ENCODE results near the gene PDE4D.

PDE4D gene

DNA sequence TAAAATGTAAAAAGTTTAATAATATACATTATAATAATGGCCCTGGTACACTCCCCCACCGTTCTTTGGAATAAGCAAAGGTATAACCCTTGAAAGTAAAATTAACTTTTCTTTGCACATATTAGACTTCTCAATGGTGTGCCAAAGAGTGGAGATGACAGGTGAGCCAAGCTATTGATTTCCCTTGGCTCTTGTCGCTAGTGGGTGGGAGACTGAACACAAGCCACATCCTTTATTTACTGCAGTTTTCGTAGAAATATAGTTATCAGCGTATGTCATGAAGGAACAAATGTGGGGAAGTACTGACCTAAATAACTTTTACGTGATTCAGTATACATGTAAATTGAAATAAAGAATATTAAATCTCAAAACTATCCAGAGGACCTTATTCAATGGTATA lies 761.4 kb downstream of the PDE4D start:
- DNase-seq (ENCODE audit: low read depth in 2 of 2, low spot score in 1 of 2) = no peak

GRCh38 chr5:59130431-59130830 lies 763.1 kb downstream of the PDE4D start:
- no peak for DNase-seq (ENCODE audit: low read depth in 2 of 2, low spot score in 1 of 2)

DNA sequence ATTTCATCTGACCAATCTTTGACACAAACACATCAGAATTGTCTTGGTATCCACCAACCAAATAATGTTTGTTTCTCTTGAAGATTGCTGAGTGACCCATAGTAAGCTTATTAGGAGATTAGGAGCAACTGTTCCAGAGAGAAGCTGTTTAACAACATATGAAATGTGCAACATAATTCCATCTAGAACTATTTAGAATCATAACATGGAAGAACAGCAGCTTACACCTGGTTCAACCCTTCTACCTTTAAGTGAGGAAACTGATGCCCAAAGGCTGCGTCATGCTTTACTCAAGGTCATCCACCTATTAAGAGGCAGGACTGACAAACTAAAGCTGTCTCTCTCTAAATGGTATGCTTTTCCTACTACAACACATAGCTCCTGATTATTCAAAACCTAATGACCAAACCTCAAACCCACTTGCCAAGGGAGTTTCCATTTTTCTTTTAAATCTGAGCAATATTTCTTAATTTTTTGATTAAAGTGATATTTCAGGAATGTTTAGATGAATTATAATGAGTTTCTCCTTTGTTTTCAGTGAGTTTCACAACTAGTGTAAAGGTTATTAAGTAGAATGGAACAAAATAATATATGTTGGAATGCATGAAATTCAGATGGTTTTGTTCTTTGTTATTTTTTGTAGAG lies 764.8 kb downstream of the PDE4D start:
- DNase-seq (ENCODE audit: low read depth in 2 of 2, low spot score in 1 of 2) = no peak

- DNase-seq (ENCODE audit: low read depth in 2 of 2, low spot score in 1 of 2) = no peak
Observed at GRCh38 chr5:59126708-59127573, 766.6 kb downstream of the PDE4D start.

DNA sequence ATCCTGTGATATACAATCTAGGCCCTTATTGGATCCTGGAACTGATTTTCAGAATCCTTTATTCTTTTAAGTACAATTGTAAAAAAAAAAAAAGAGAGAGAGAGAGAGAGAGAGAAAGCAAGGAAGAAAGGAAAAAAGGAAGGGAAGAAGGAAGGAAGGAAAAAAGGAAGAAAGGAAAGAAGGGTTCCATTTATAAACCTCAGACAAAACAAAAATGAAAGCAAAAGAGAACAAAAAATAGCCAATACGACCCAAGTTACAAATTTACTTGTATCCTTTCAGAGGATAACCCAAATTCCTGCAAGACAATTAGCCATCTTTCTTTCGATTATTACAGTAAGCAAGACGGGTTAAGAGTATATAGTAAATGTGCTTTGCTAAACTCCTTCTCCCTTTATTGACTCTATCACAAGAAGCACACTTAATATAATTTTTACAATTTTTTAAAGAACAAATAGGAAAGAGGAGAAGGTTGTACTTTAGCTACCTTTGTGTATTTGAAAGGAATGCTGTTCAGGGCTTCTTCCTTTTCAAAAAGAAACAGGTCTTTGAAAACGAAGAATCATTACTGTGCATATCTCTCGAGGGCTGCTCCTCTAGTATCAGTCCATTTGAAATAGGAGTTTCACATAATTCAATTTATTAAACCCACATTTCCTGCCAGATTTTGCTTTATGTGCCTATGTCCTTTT lies 767.4 kb downstream of the PDE4D start:
- no peak for DNase-seq (ENCODE audit: low read depth in 2 of 2, low spot score in 1 of 2)

- no peak for DNase-seq (ENCODE audit: low read depth in 2 of 2, low spot score in 1 of 2)
Observed at GRCh38 chr5:59125011-59125961, 768.2 kb downstream of the PDE4D start.

DNA sequence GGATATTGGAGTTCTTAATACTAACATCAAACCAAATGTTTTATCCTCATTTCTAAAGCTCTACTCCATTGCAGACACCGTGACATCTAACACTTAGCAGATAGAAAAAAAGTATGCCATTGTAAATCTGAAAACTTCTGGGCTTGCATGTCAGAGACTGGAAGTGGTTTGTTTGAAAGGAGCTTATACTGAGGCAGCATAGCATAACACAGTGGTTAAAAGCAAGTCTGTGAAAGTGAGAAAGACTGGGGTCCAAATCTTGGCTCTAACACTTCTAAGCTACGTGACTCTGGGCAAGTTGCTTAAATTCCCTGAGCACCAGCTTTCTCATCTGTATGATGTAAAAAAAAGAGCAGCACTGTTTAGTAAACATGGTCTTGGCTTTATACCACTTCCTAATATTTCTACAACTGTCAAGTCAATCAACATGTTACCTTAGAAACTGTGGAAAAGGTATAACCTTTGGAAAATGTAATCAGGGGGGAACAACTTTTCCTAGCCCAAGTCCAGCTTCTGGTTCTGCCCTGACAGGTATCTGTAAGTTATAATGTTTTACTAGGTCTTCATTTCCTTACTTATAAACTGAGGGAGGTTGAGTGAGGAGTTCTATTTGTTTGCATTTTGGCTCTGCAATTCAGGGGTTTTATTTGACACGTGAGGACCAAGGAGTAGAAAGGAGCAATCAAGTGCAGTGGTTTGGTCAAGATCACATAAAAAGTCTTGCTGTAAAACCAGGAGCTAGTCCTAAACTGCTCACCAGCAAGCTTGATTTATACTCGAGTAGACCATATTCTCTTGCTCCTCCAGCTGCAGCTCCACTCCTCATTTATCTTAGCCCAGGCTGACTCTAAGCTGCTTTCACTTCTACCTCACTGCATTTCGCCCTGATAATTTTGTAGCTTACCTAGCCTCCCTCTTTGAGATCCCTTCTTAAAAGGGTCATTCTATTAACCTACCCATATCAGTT lies 769.6 kb downstream of the PDE4D start:
- no peak for DNase-seq (ENCODE audit: low read depth in 2 of 2, low spot score in 1 of 2)

DNA sequence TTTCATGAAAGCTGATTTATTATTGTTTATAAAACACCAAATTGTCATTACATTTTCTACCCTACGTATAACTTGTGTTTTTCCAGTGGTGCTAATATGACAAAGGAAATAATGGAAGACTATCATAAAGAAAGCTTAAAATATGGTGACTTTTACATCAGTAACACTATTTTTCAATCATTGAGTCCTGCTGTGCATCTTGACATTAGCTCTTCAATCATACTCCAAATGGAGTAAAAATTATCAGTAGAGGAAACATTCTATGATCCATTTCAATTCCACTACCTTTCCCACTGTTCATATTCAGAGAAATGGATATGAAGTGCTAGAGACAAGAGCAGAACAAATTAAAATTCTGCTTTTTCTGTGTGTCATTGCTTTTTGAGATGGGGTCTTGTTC lies 774.0 kb downstream of the PDE4D start:
- DNase-seq (ENCODE audit: low read depth in 2 of 2, low spot score in 1 of 2) = no peak

- DNase-seq (ENCODE audit: low read depth in 2 of 2, low spot score in 1 of 2) = no peak
Observed at GRCh38 chr5:59117320-59117719, 776.2 kb downstream of the PDE4D start.

DNA sequence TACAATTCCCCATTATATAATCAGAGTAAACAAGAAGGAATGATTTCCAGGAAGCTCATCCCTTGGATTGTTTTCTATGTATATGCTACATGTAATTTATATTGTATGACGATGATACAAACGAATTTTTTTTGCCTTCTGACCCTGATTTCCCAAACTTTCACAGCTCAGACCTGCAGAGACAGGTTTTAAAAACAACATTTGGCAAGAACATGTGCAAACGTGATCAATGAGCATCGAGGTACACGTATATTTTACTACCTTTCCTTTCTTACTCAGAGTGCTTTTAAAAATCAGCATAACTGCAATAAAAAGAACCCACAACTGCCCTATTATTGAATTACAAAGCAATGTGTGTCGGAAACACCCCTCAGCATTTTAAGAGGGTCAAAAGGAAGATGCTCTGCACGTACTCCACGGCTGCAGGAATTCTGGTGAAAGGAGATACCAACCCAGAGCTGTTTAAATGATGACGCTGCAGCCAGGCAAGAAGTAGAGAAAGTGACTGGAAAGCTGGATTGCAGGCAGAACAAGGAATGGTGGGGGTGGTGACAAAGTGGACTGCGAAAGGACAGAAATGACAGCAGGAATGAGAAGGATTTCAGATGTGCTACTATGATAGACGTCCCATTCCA lies 777.2 kb downstream of the PDE4D start:
- DNase-seq (ENCODE audit: low read depth in 2 of 2, low spot score in 1 of 2) = no peak

- DNase-seq (ENCODE audit: low read depth in 2 of 2, low spot score in 1 of 2) = no peak
Observed at GRCh38 chr5:59115345-59115744, 778.2 kb downstream of the PDE4D start.

DNA sequence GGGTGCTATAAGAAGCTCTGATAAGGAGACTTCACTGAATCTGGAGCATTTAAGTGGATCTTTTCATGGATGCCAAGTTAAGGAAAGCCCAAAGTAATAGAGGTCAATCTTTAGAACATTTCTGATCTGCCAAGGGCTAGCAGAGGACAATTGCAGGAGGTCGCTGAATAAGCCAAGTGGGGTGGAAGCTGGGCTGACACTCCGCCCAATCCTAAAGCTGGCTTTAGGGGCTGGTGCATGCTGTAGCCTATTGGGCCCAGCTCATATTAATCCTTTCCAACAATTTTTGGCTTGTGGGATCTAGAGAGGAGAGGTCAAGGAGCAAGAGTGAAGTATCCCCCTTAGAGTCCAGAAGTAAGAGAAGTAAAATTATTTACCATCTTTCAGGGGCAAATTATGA lies 784.1 kb downstream of the PDE4D start:
- no peak for DNase-seq (ENCODE audit: low read depth in 2 of 2, low spot score in 1 of 2)

- no peak for DNase-seq (ENCODE audit: low read depth in 2 of 2, low spot score in 1 of 2)
Observed at GRCh38 chr5:59107692-59108091, 785.8 kb downstream of the PDE4D start.

DNA sequence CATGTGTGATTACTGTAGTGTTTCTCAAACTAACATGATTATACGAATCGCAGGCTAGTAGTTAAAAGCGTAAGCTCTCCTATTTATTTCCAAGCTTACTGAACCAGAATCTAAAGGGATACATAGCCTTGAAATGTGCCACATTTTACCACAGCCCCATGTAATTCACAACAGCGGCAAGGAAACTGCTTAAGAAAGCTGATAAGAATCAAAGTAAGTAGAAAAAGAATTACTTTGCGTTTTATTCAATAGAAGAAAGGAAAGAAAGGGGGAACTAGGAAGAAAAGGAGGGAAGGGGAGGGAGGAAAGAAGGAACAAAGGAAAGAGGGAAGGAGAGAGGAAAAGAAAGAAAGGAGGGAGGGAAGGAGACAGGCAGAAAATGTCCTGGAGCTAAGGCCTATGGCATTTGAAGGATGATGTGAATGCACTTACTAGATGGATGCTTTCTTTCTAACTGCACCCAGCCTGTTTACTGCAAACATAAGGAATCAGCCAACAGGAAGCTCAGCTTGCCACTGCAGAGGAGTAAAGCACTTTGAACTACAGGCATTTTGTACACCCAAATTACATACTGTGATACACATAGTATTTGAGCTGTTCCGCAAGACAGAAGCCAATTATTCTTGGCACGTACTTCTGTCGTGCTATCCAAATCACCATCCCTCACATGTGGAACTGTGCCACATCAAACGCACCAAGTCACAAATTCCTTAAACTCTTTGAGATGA lies 789.0 kb downstream of the PDE4D start:
- no peak for DNase-seq (ENCODE audit: low read depth in 2 of 2, low spot score in 1 of 2)

DNA sequence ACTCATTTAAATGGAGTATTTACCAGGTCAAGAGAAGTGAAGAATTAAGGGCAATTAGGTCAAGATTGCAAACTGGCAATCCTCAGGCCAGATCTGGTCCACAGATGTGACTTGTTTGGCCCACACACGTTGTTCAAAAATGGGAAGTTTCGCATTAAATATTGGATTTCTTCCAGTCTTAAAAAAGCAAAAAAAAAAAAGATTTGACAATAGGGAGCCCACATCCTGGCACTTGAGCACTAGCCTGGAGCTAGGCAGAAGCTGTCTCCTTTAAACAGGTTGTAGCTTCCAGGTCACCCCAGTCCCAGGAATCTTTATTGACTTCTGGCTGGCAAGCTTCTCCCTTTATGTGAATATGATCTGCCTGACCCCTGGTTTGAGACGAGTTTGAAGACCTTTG lies 790.2 kb downstream of the PDE4D start:
- DNase-seq (ENCODE audit: low read depth in 2 of 2, low spot score in 1 of 2) = no peak

GRCh38 chr5:59102437-59102836 lies 791.1 kb downstream of the PDE4D start:
- no peak for DNase-seq (ENCODE audit: low read depth in 2 of 2, low spot score in 1 of 2)

GRCh38 chr5:59100875-59101274 lies 792.7 kb downstream of the PDE4D start:
- no peak for DNase-seq (ENCODE audit: low read depth in 2 of 2, low spot score in 1 of 2)

DNA sequence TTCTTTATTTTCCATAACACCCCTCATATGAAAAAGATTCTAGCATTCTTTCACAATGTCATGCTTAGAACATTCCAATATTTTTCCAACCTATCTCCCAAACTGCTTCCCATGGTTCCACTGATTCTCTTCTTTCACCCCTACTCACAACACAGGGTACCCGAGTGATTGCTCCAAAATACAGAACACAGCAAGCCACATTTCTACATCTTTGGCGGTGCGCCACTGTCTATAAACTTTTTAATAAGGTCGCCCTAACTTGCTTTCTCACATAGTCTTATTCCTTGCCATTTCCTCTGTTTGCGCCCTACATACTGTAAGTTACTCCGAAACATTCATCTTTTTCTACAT lies 793.6 kb downstream of the PDE4D start:
- DNase-seq (ENCODE audit: low read depth in 2 of 2, low spot score in 1 of 2) = no peak

Data from stimulated activated CD8-positive, alpha-beta memory T cell treated with anti-CD3 and anti-CD28 coated beads, Interleukin-4, amount 100 ng/mL, for 4 hours (primary cell).